NCI-H2196 (cell line): ENCODE measurements around the gene UBE2QL1.

Experiments
- DNase-seq: peaks from one replicate; lab custom pipeline; 2025; ENCODE audit not compliant: unreplicated experiment; lab: John Stamatoyannopoulos, UW

The UBE2QL1 gene

GRCh38 chr5:6453937-6454560, 5.4 kb downstream of the UBE2QL1 start:
- no peak for DNase-seq

GRCh38 chr5:6454628-6455053, 6.0 kb downstream of the UBE2QL1 start:
- DNase-seq: no peak

GRCh38 chr5:6455571-6456200, 7.0 kb downstream of the UBE2QL1 start:
- no peak for DNase-seq

GRCh38 chr5:6456766-6457370, 8.2 kb downstream of the UBE2QL1 start:
- DNase-seq: no peak

GRCh38 chr5:6457592-6457991, 8.9 kb downstream of the UBE2QL1 start:
- no peak for DNase-seq

- DNase-seq: no peak
Measured at GRCh38 chr5:6458833-6459232, 10.2 kb downstream of the UBE2QL1 start.

- no peak for DNase-seq
Measured at GRCh38 chr5:6459896-6460295, 11.2 kb downstream of the UBE2QL1 start.

GRCh38 chr5:6461006-6461405, 12.3 kb downstream of the UBE2QL1 start:
- no peak for DNase-seq

- DNase-seq: no peak
Measured at GRCh38 chr5:6461793-6462650, 13.4 kb downstream of the UBE2QL1 start.

- no peak for DNase-seq
Measured at GRCh38 chr5:6462671-6463070, 14.0 kb downstream of the UBE2QL1 start.

GRCh38 chr5:6464441-6464840, 15.8 kb downstream of the UBE2QL1 start:
- no peak for DNase-seq

GRCh38 chr5:6465831-6466790, 17.5 kb downstream of the UBE2QL1 start:
- no peak for DNase-seq

- DNase-seq: no peak
Measured at GRCh38 chr5:6466975-6467567, 18.4 kb downstream of the UBE2QL1 start.

GRCh38 chr5:6467591-6467990, 18.9 kb downstream of the UBE2QL1 start:
- DNase-seq: no peak

GRCh38 chr5:6468104-6468503, 19.4 kb downstream of the UBE2QL1 start:
- DNase-seq: no peak

GRCh38 chr5:6468870-6469269, 20.2 kb downstream of the UBE2QL1 start:
- no peak for DNase-seq

GRCh38 chr5:6469836-6470235, 21.2 kb downstream of the UBE2QL1 start:
- DNase-seq: no peak

GRCh38 chr5:6470672-6471071, 22.0 kb downstream of the UBE2QL1 start:
- no peak for DNase-seq

GRCh38 chr5:6471252-6471651, 22.6 kb downstream of the UBE2QL1 start:
- no peak for DNase-seq

- DNase-seq: no peak
Measured at GRCh38 chr5:6472792-6473191, 24.1 kb downstream of the UBE2QL1 start.
